Skeletal muscle satellite cell (primary cell): ENCODE data around the gene PROM1.

Experiments
- H3K27me3 ChIP-seq: 2 replicates; pipeline ENCODE4 v1.7.0; 2013; ENCODE audit warnings: low read length; ENCODE audit not compliant: control insufficient read depth, insufficient read depth
- H3K36me3 ChIP-seq: 2 replicates; pipeline ENCODE4 v1.7.0; 2013; ENCODE audit warnings: mild to moderate bottlenecking, control low read depth, low read length; ENCODE audit not compliant: insufficient read depth
- H3K4me1 ChIP-seq: 2 replicates; pipeline ENCODE4 v1.7.0; 2013; ENCODE audit warnings: low read length; ENCODE audit not compliant: control insufficient read depth, insufficient read depth
- H3K4me2 ChIP-seq: 2 replicates; pipeline ENCODE4 v1.7.0; 2013; ENCODE audit warnings: mild to moderate bottlenecking, low read length
- H3K4me3 ChIP-seq: 2 replicates; pipeline ENCODE4 v1.7.0; 2013; ENCODE audit warnings: low read length
- H3K9ac ChIP-seq: 2 replicates; pipeline ENCODE4 v1.7.0; 2013; ENCODE audit warnings: mild to moderate bottlenecking, low read depth, low read length, moderate library complexity
- H3K9me3 ChIP-seq: replicated peaks from 2 replicates; pipeline ENCODE4 v1.7.0; 2013; ENCODE audit warnings: mild to moderate bottlenecking, control low read depth, low read length

The PROM1 gene

GRCh38 chr4:15934259-15934658 lies 149.6 kb downstream of the PROM1 start:
- H3K4me3 ChIP-seq: no peak overlapping the region
- H3K36me3 ChIP-seq: no peaks in the 10 kb centered on the region
- H3K27me3 ChIP-seq: peaks cover 24% of the 10 kb centered on the region
- peaks cover 3% of the 10 kb centered on the region for H3K4me1 ChIP-seq
- H3K9ac ChIP-seq: no peak overlapping the region
- no peak overlapping the region for H3K4me2 ChIP-seq
- H3K9me3 ChIP-seq: no peaks in the 10 kb centered on the region

- peaks cover 3% of the 10 kb centered on the region for H3K4me1 ChIP-seq
- H3K4me2 ChIP-seq: no peak overlapping the region
- H3K27me3 ChIP-seq: peaks cover 30% of the 10 kb centered on the region
- no peak overlapping the region for H3K4me3 ChIP-seq
- H3K36me3 ChIP-seq: no peaks in the 10 kb centered on the region
- H3K9me3 ChIP-seq: no peaks in the 10 kb centered on the region
- H3K9ac ChIP-seq: no peak overlapping the region
Observed at GRCh38 chr4:15931451-15932210, 152.2 kb downstream of the PROM1 start.

- Histone ChIP-seq H3K36me3 (no peaks in the 10 kb centered on the region), H3K9ac (no peak overlapping the region), H3K9me3 (no peaks in the 10 kb centered on the region), H3K4me1 (no peaks in the 10 kb centered on the region), H3K4me2 (no peak overlapping the region), H3K4me3 (no peak overlapping the region), H3K27me3 (peaks cover 30% of the 10 kb centered on the region)
Observed at GRCh38 chr4:15930314-15930713, 153.5 kb downstream of the PROM1 start.

GRCh38 chr4:15929540-15929939 lies 154.3 kb downstream of the PROM1 start:
- H3K9ac ChIP-seq: no peak overlapping the region
- H3K36me3 ChIP-seq: no peaks in the 10 kb centered on the region
- H3K9me3 ChIP-seq: no peaks in the 10 kb centered on the region
- H3K4me2 ChIP-seq: no peak overlapping the region
- H3K4me3 ChIP-seq: no peak overlapping the region
- H3K27me3 ChIP-seq: peaks cover 30% of the 10 kb centered on the region
- no peaks in the 10 kb centered on the region for H3K4me1 ChIP-seq

GRCh38 chr4:15928883-15929282 lies 154.9 kb downstream of the PROM1 start:
- Histone ChIP-seq H3K9me3 (no peaks in the 10 kb centered on the region), H3K4me3 (no peak overlapping the region), H3K27me3 (peaks cover 30% of the 10 kb centered on the region), H3K36me3 (no peaks in the 10 kb centered on the region), H3K4me2 (no peak overlapping the region), H3K4me1 (no peaks in the 10 kb centered on the region), H3K9ac (no peak overlapping the region)

GRCh38 chr4:15926486-15926885 lies 157.3 kb downstream of the PROM1 start:
- no peak overlapping the region for H3K4me2 ChIP-seq
- peaks cover 5% of the 10 kb centered on the region for H3K4me1 ChIP-seq
- H3K9me3 ChIP-seq: no peaks in the 10 kb centered on the region
- no peak overlapping the region for H3K4me3 ChIP-seq
- H3K36me3 ChIP-seq: no peaks in the 10 kb centered on the region
- H3K27me3 ChIP-seq: peaks cover 25% of the 10 kb centered on the region
- H3K9ac ChIP-seq: no peak overlapping the region

GRCh38 chr4:15925830-15926229 lies 158.0 kb downstream of the PROM1 start:
- peaks cover 10% of the 10 kb centered on the region for H3K4me1 ChIP-seq
- peaks cover 23% of the 10 kb centered on the region for H3K27me3 ChIP-seq
- H3K9me3 ChIP-seq: no peaks in the 10 kb centered on the region
- no peak overlapping the region for H3K9ac ChIP-seq
- no peak overlapping the region for H3K4me3 ChIP-seq
- H3K36me3 ChIP-seq: no peaks in the 10 kb centered on the region
- H3K4me2 ChIP-seq: no peak overlapping the region

- Histone ChIP-seq H3K4me2 (no peak overlapping the region), H3K27me3 (no peaks in the 10 kb centered on the region), H3K9ac (no peak overlapping the region), H3K4me3 (no peak overlapping the region), H3K9me3 (no peaks in the 10 kb centered on the region), H3K36me3 (no peaks in the 10 kb centered on the region), H3K4me1 (peaks cover 18% of the 10 kb centered on the region)
Observed at GRCh38 chr4:15921592-15921932, 162.3 kb downstream of the PROM1 start.

GRCh38 chr4:15920723-15921591 lies 162.9 kb downstream of the PROM1 start:
- Histone ChIP-seq H3K9ac (peak overlapping the region; percentile 24), H3K9me3 (no peaks in the 10 kb centered on the region), H3K4me2 (peak overlapping the region; percentile 53), H3K4me1 (peaks cover 18% of the 10 kb centered on the region), H3K4me3 (peak overlapping the region; percentile 25), H3K27me3 (no peaks in the 10 kb centered on the region), H3K36me3 (no peaks in the 10 kb centered on the region)

- H3K4me3 ChIP-seq: no peak overlapping the region
- H3K27me3 ChIP-seq: no peaks in the 10 kb centered on the region
- H3K9ac ChIP-seq: no peak overlapping the region
- no peaks in the 10 kb centered on the region for H3K9me3 ChIP-seq
- no peak overlapping the region for H3K4me2 ChIP-seq
- H3K4me1 ChIP-seq: peaks cover 24% of the 10 kb centered on the region
- H3K36me3 ChIP-seq: no peaks in the 10 kb centered on the region
Observed at GRCh38 chr4:15918484-15919129, 165.2 kb downstream of the PROM1 start.
